GM20431 (cell line): ENCODE data around the gene MFSD12.

Experiments
- in situ Hi-C: fragments of 300-500 bp; cut with MseI, MboI; formaldehyde crosslinking; loops from one replicate; pipeline ENCODE4 v1.15.0; 2020; ENCODE audit warnings: low sequenced_read_pairs; ENCODE audit not compliant: unreplicated experiment

Gene MFSD12

DNA sequence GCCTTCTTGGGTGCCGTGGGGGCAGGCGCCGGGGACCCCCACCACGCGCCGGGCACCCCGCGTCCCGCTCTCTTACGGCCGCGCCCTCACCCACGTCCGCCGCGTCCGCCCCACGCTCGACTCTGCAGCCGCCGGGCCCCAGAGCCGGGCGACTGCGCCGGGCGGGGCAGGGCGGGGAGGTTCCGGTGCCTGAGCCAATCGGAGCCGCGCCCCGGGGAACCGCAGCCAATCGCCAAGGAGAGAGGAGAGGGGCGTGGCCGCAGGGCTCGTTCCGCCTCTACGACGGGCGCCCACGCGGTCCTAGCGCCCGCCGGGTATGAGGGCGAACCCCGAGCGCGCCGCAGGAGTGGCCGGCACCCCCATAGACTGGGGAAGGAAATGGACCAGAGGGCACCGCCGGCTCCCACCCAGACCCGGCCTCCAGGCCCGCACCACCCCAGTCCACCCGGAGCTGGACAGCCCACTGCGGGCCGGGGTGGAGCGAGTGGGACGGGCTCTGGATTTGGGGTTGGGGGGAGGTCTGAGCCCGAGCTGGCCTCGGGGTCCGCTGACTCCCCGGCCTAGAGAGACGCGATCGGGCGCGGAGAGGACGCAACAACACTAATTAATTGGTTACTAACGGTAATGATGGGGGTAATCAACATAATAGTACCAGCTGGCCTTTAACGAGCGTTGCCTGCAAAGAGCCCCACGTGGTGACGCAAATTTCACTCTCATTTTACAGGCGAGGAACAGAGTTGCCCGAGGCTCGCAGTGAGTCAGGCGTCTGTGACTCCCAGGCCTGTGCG is at the start of gene MFSD12:
TSS of gene MFSD12 (minus strand) at position 126 of the 788 bp plus-strand sequence. CDS start 183 bp downstream, outside the sequence.
- in situ Hi-C loops: no loop called here

DNA sequence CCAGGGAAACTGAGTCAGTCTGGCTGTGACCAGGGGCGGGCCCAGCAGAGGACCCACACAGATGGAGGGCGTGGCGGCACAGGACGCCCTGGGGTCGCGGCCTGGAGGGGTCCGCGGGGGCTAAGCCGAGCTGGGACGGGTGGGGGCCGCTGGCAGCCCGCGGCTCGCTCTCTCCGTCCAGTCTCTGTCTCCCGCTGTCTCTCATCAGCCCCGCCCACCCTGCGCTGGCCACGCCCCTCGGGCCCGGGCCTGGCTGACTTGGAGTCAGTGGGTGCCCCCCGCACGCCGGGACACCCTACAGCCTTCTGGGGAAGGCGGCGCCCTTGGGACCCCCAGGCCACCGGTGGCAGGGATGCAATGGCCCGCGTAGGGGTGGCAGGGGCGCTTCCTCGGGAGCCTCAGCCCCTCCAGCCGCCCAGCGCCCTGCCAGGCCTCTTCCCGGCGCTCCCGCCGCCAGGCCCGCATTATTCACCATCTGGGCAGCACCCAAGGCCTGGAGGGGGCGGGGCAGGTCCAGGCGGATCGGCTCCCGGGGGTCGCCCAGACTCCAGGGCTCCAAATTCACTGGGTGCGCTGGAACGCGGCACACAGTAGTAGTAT is 49.4 kb upstream of the MFSD12 start, which contains the start of gene TBXA2R:
TSS of gene TBXA2R (minus strand) at position 186 of the 600 bp plus-strand sequence. CDS start 6,241 bp downstream, outside the sequence.
- in situ Hi-C loops: no loop called here

DNA sequence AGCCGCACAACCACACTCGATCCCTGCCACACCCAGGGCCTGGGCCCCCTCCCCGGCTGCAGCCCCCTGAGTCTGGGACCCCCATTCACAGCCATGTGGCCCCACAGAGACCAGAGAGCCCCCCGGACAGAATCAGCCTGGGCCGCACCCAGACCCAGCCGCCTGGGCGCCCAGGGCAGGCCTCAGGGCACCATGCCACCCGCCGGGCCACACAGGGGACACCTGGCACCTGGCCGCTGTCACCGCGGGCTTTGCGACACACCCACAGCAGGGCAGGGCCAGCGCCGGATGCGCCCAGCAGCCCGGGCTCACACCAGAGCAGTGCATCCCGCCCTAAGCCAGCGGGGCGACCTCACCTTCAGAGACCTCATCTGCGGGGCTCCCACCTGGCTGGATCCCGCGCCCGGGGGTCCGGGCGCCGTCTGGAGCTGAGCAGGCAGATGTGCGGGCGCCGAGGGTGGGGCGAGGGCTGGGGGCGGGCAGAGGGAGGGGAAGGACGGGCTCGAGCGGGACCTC is 48.8 kb upstream of the MFSD12 start:
- in situ Hi-C loops: no loop called here

DNA sequence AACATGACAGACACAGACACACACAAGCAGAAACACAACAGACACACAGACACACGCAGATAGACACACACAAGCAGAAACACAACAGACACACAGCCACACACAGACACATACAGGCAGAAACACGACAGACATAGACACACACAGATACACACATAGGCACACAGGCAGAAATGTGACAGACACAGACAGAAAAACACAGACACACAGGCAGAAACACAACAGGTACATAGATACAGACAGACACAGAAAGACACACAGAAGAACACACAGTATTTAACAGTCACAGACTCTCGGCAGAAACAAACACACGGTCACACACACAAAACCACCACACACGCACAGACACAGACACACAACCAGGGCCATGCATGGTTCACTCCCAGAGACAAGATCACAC is 48.4 kb upstream of the MFSD12 start:
- in situ Hi-C loops: no loop called here

DNA sequence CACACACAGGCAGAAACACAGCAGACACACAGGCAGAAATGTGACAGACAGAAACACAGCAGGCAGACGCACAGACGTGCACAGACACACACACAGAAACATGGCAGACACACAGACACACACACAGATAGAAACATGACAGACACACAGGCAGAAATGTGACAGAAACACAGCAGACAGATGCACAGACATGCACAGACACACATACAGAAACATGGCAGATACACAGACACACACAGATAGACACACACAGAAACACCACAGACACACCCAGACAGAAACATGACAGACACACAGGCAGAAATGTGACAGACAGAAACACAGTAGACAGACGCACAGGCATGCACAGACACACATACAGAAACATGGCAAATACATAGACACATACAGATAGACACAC is 48.0 kb upstream of the MFSD12 start:
- in situ Hi-C loops: no loop called here

DNA sequence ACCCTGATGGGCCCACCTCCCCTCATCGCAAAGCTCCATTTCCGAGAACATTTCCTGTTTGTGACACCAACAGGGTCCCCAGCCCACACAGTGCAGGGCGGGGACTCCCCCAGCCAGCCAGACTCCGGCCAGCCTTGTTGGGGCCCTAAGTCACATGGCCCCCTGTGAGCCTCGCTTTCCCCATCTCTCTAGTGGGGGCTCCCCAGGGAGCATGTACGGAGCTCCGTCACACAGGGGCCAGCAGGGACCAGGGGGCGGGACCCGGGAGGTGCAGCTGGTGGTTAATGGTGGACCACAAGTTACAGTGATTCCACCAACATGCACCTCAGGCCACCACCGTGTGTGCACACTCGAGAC is 47.6 kb upstream of the MFSD12 start:
- in situ Hi-C loops: no loop called here

DNA sequence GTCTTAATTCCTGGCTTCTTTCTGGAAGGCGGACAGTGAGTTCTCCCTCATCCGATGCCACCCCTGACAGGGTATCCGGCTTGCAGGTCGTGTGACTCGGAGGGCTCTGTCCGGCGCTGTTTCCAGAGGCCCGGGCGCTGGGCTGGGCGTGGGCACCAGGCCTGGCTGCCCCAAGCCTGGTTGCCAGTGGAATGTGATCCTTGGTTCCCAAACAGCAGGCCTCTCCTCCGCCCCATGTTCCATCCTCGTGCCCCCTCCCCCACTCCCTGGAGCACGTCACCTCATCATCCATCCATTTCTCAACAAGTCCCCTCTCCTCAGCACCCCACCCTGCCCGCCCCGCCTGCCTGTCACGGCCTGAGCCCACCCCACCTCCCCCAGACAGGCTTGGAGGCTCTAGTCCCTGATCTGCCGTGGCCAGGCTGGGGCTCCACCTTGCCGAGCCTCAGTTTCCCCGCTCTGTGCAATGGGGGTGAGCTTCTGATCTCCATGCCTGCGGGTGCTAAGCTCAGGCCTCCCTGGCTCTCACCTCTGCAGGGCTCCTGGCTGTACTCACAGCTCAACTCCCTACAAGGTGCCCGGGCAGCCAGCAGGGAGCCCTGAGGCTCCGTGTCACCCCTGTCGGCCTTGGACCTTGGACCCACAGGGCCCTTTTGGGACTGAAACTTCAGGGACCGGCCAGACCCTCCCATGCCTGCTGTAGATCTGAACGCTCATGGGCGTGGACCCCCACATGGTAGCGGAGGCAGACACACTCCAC is 47.0 kb upstream of the MFSD12 start:
- in situ Hi-C loops: no loop called here

DNA sequence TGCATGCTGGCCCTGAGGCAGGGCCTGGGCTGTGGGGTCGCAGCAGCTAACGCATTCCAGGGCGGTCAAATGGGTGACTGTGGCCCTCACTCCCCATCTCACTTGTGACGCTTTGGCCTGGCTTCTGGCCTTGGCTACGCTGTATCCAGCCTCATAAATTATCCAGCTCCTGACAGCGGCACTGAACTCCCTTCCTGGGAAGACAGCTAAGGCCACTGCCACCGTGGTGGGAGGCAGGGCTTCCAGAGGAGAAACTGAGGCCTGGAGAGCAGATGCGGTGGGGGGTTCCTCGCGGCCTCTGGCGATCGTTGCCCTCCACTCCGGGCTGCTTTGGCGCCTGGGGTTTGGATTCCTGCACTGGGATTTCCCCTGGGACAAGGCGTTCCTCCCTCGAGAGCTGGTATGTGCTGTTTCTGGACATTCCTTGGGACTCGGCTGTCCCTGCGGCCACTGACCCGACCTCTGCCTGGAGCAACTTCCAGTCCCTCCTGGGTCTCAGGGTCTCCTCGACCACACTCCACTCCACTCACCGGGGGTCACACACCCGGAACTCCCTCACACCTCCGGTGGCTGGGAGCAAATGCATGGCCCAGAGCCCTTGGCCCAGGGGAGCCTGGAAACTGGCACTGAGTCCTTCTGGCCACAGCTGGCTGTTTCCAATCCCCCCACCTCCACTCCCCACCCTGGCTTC is 45.9 kb upstream of the MFSD12 start:
- in situ Hi-C loops: no loop called here

DNA sequence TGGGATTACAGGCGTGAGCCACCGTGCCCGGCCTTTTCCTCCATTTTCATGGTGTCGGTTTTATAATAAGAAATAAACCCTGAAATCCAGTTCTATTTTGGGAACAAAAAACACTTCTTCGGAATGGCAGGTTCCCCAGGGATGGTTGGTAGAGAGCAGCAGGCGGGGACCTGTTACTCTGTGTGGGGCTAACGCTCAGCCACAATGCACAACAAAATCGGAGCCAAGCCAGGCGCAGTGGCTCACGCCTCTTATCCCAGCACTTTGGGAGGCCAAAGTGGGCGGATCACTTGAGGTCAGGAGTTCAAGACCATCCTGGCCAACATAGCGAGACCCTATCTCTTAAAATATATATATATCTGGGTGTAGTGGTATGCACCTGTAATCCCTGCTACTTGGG is 43.6 kb upstream of the MFSD12 start:
- in situ Hi-C loops: no loop called here

DNA sequence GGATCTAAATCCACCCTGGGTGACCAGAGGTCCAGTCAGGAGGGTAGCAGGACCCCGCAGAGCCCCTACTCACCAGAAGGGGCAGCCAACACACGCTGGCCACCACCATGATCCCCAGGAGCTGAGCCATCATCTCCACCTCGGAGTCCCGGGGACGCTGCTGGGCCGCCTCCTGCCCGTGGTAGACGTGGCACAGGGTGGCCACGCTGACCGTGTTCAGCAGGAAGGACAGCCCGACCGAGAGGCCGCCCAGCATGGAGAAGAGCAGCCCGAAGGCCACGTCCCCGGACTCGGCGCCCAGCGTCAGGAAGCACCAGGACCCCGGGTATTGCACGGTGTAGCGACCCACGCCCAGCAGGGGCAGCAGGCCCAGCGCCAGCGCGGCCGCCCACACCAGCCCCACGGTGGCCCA is 42.4 kb upstream of the MFSD12 start:
- in situ Hi-C loops: no loop called here

DNA sequence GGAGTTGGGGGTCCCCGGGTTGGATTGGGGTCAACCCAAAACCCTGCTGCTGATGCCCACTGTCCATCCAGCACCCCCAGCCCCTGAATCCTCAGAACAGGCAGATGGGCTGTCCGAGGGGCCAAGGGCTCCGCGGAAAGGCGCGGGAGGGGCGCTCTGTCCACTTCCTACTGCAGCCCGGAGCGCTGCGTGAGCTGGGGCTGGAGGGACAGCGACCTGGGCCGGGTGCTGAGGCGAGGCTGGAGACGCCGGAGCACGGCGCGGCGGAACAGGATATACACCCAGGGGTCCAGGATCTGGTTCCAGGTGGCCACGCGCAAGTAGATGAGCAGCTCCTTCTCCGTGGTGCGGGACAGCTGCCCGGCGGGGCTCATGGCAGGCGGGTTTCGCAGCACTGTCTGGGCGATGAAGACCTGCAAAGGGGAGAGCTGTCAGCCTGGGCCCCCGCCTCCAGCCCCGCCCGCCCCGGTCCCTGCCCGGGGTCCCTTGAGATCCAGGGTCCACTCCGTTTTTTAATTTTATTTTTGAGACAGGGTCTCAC is 38.2 kb upstream of the MFSD12 start:
- in situ Hi-C loops: no loop called here

DNA sequence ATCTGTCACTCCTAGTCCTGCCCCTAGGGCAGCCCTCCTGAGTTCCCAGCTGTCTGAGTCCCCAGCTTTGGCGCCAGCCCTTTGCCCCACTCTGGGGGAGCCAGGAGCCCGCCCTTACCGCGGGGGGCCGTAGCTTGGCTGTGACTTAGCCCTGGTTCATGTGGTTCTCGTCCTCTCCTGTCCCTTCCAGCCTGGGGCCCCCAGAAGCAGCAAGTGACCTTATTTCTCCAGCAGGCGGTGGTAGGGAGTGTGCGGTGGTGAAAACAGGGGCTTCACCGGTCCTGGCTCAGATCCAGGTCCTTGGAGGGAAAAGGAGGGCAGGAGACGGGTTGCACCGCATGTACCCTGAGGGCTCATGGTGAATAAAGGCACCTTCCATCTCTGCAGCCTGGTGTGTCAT is 35.8 kb upstream of the MFSD12 start:
- in situ Hi-C loops: no loop called here

DNA sequence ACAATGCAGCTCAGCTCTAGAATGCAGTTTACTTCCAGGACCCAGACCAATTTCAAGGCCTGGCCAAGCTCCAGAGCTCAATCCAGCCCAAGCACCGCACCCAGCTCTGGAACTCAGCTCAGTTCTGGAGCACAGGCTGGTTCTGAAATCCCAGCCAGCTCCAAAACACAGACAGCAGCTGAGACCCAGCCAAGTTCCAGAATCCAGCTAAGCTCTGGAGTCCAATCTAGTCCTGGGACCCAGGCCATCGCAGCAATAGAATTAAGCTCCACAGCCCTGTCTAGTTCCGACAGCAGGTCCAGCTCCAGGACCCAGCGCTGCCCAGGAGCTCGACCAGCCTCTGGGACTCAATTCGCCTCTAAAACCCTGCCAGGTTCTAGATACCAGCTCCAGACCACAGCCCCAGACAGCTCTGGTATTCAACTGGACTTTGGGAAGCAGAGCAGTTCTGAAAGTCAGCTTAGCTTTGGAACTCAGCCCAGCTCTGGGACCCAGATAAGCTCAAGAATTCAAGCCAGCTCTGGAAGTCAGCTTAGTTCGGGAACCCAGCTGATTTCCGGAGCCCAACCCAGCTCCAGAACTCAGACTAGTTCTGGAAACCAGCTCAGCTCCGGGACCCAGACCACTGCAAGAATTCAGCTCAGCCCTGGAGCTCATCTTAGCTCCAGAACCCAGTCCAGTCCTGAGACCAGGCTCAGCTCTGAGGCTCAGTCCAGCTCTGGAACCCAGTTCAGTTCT is 34.7 kb upstream of the MFSD12 start:
- in situ Hi-C loops: no loop called here

DNA sequence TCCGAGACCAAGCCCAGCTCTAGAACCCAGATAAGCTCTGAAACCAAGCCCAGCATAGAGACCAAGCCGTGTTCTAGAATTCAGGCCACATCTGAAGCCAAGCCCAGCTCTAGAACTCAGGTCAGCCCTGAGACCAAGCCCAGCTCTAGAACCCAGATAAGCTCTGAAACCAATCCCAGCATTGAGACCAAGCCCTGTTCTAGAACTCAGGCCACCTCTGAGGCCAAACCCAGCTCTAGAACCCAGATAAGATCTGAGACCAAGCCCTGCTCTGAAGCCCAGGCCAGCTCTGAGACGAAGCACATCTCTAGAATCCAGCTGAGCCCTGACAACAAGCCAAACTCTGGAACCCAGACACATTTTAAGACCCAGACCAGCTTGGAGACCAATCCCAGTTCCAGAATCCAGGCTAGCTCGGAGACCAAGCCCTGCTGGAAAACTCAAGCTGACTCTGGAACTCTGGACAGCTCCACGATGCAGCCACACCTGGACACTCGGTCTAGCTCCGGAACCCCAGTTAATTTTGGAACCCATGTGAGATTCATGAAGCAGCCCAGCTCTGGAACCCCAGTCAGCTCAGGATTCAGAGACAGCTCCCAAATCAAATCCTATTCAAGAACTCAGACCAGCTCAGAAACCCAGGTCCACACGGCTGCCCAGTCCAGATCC is 33.7 kb upstream of the MFSD12 start:
- in situ Hi-C loops: no loop called here

DNA sequence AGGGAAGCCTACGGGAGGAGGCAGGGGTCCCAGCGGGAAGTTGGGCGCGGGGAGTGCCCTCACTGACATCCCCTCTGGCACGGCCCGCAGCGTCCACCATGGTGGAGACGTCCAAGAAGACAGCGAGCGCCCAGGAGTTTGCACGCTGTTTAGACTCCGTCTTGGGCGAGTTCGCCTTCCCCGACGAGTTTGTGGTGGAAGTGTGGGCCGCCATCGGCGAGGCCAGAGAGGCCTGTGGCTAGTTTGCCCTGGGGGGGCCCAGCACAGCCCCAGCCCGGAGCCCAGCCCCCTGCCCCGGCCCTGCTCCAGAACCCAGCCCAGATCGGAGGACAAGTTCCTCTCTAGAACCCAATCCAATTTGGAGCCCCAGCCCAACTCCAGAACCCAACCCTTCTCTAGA is 32.6 kb upstream of the MFSD12 start:
- in situ Hi-C loops: no loop called here

DNA sequence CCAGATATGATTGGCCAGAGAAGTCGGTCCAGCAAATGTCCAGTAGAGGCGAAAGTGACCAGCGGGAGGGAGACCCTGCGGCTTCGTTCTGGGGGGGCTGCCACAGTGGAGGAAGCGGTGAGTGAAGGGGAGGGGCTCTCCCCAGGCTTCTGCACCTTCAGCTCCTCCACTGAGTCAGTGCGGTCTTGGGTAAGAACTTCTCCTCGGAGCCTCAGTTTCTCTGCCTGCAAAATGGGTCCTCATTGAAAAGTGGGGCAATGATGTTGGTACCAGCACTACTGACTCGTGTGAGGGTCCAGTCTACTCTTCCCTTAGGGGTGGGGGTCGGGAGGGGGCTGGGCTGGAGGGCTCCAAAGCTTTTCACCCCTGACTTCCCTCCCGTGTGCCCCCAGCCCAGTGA is 32.1 kb upstream of the MFSD12 start:
- in situ Hi-C loops: no loop called here

DNA sequence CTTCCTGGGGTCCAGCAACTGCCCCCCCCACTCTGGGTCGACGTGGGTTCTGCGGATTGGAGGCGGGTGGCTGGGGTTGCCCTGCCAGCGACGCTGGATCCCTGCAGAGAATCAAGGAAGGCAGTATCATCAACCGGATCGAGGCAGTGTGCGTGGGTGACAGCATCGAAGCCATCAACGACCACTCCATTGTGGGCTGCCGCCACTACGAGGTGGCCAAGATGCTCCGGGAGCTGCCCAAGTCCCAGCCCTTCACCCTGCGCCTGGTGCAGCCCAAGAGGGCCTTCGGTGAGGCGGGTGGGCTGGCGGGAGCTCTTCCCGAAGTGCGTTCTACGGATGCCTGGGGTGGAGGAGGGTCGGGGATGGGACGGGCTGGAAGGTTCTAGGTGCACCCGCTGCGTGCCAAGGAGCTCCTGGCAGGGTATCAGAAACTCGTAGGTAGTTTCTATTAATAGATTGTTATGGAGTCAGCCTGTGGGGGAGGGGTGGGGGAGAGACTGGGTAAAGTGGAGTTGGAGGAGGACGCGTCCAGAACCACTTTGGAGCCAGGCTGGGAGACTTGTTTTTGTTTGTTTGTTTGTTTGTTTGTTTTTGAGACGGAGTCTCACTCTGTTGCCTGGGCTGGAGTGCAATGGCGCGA is 29.4 kb upstream of the MFSD12 start:
- in situ Hi-C loops: no loop called here

DNA sequence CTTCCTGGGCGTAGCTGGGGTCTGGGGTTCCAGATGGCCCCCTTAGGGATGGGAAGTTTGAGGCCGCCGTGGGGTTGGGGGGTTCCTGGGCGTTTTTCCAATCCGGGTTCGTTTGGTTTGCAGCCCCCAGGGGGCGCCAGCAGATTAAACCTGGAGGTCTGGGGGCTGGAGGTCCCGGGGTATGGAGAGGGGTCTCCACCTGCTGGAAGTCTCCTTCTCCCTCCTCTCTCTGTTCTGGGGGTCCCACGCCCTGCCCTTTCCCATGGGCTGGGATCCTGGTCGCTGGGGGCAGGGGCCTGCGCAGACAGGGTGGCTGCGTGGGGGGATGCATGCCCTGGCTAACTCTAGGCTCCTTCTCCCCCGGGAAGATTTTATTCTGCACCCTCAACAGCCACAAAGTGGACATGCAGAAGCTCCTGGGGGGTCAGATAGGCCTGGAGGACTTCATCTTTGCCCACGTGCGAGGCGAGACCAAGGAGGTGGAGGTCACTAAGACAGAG is 28.8 kb upstream of the MFSD12 start:
- in situ Hi-C loops: no loop called here
